Measurements from ENCODE around the gene MAGED2.
"Not testable (repeated sequence)": the region's sequence is repeated elsewhere in the genome, so short reads cannot be mapped to it uniquely, and the experiment has no call there.

The MAGED2 gene, protein sequence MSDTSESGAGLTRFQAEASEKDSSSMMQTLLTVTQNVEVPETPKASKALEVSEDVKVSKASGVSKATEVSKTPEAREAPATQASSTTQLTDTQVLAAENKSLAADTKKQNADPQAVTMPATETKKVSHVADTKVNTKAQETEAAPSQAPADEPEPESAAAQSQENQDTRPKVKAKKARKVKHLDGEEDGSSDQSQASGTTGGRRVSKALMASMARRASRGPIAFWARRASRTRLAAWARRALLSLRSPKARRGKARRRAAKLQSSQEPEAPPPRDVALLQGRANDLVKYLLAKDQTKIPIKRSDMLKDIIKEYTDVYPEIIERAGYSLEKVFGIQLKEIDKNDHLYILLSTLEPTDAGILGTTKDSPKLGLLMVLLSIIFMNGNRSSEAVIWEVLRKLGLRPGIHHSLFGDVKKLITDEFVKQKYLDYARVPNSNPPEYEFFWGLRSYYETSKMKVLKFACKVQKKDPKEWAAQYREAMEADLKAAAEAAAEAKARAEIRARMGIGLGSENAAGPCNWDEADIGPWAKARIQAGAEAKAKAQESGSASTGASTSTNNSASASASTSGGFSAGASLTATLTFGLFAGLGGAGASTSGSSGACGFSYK

DNA sequence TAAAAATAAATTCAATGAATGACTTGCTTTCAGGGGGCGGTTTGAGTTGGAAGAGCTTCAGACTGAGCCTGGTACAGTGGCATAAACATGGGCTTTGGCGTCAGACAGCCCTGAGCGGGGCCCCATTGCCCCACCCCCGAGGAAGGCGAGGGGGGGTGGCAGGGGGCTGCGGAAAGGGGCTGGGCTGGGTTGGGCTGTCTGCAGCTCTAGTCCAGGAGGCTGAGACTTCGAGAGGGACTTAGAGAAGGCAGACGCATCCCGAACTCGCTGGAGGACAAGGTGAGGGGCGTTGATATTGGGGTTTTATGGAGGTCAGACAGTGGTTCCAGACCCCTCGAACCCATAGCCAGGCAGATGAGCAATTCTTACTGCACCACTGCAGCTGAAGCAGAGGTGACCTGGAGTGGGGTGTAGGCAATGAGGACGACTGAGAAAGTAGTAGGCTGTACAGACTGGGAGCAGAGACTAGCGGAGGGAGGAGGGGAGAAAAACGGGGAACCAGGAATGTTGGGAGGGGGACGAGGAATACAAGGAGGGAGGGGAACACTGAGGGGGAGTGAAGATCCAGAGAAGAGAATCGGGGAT, at the start of gene MAGED2:
MAGED2 (plus strand) TSS at position 222 of the 585 bp plus-strand sequence. CDS start 1,587 bp downstream, outside the sequence.
- DNase-seq (ENCODE audit: low read depth, low spot score): no peak

- no peak for DNase-seq (ENCODE audit: low read depth, low spot score)
Observed at GRCh38 chrX:54758114-54759055, 49.2 kb upstream of the MAGED2 start.

DNA sequence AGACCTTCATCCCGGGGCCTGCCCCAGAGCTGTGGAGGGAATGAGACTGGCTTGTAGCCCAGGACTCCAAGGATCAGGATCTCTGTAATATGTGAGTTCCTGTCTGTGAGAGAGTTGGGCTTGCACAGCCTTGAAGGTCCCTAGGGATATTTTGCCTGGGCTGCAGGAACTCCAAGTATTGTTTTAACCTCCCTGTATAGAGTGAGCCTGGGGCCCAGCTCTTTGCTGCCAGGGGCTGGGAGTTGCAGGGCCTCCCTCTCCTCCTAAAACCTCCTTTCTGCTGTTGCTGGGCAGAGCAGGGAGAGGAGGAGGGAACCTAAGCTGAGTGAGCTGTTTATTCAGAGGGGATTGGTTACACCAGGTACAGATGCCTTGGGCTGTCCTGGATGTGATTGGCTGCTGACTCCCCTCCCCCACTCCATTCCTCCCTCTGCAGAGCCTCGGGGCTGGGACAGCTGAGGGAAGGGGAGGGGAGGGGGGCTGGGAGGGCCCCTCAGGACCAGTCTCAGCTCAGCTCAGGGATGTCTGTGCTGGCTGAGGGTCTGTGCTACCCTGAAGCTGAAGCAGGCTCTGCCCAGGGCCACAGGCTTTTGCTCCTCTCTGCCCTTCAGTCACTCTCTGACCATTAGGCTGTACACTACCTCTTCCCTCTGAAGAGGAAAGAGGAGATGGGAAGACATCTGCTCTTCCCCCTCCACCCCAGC, 33.0 kb upstream of the MAGED2 start:
- not testable (repeated sequence) for DNase-seq (ENCODE audit: low read depth, low spot score)

DNA sequence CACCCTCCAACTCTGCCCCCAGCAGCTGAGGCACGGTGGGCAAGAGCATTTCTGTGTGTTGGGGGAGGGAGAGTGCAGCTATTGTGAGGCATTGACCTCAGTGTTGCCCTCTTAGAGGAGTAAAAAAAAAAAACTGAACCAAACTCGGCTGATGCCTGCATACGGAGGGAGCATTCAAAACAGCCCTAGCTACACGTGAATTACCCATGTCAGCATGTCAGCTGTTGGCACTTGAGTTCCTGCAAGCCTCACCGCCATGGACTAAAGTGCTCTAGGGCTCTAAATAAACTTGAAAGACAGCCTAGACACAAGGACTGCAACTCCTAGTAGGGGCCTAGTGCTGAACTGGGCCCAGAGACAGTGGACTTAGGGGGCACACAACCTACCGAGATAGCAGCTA, 31.5 kb upstream of the MAGED2 start:
- DNase-seq (ENCODE audit: low read depth, low spot score): no peak

DNA sequence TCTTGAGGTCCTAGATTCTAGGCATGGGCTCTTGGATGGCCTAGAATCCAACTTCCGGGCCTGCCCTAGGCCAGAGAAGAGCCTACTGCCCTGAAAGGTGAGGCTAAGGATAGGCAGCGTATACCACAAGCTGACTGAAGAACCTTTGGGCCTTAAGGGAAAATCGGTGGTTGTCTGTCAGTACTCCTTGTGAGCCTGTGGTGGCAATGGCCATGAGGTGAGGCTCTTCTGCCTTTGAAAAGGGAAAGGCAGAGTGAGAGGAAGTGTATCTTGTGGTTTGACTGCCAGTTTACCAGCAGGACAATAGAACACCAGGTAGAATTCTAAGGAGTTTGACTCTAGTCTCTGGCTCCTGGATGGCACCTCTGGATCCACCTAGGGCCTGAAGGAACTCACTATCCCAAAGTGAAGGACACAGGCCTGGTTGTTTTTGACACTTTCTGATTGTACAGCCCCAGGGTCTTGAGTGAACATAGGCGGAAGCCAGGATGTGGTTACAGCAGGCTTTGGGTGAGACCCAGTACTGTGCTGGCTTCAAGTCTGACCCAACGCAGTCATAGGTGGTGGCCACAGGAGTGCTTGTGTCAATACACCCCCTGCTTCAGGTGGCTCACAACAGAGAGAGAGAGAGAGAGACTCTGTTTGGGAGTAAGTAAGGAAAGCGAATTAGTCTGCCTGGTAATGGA, 30.4 kb upstream of the MAGED2 start:
- no peak for DNase-seq (ENCODE audit: low read depth, low spot score)

GRCh38 chrX:54785901-54786300, 21.6 kb upstream of the MAGED2 start:
- DNase-seq (ENCODE audit: low read depth, low spot score): no peak

DNA sequence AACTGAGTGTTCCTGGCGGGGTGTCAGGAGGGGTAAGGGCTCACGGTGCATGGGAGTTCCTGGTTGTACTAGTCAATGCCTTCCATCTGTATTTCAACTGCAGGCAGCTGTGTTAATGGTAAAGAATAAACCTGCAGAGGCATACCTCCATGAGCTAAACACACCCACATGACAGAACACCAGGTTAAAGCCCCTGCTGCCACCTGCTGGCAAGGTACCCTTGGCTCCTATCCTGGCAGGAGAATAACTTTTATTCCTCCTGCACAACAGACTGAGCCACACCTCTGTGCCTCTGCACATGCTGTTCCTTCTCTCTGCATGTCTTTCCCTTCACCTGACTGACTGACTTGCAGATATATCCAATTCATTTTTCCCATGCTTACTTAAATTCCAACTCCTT, 20.6 kb upstream of the MAGED2 start:
- no peak for DNase-seq (ENCODE audit: low read depth, low spot score)

DNA sequence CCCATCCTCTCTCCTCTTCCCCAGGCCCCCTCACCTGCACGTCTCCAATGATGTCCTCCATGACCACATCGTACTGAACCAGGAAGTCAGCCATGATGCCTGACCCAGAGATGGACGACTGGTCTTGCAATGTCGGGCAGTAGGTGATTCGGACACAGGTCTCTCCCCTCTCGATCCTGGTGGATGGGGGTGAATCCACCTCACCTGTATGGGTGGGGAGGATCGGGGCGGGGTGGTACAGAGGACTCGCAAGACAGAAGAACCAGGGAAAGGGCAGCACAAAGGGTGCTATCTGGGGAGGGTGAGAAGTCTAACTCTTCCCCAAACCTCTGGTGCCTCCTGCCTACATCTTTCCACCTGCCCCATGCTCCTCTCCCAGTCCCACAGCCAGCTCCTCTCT, 19.1 kb upstream of the MAGED2 start:
- no peak for DNase-seq (ENCODE audit: low read depth, low spot score)

DNA sequence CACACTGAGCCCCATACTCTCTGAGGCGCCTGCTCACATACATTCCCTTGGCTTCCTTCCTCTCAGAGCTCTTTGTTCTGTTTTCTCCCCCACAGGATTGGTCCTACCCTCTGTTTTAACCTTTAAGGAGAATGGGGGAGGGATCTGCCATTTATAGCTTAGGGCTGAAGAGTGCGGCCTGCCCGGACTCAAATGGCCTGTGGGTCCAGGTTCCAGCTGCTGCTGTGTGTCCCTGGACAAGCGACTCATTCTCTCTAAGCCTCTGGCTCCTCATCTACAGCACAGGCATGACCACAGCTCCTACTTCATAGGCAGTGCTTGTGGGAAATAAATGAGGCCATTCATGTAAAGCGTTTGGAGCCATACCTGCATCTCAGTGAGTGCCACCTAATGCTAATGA, 18.1 kb upstream of the MAGED2 start:
- DNase-seq (ENCODE audit: low read depth, low spot score): not testable (repeated sequence)

DNA sequence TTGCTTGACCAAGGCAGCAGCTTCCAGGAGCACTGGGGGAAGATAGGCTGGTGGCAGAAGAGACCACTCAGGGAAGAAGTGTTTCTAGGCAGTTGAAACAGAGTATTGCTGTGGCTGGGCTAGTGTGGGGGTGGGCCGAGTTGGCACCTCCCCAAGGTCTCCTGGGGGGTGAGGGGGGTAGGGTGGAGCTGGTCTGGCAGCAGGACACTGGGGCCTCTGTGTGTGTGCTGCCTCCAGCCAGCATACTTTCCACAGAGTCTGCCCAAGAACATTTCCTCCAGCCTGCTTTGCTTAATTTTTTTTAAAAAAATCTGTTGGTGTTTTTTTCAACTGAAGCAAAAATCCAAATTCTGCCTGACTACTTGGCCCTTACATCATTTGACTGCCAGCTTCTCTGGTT, 13.5 kb upstream of the MAGED2 start:
- no peak for DNase-seq (ENCODE audit: low read depth, low spot score)

DNA sequence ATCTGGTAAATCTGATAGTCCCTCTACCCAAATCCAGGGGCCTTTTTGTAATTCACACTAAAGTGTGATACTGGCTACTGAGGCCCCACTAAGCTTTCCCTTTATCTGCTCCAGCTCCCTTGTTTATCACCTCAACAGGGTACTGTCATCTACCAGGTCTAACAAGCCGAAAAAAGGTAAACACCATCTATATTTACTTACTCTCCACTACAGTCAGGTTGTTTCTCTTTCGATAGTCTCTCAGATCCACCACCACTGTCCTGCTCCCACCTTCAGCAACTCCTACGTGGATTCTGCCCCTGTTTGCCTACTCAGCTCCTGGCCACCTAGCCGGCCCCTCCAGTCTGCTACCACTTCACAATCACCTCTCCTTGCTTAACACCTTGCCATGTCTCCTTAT, 12.8 kb upstream of the MAGED2 start:
- DNase-seq (ENCODE audit: low read depth, low spot score): no peak

DNA sequence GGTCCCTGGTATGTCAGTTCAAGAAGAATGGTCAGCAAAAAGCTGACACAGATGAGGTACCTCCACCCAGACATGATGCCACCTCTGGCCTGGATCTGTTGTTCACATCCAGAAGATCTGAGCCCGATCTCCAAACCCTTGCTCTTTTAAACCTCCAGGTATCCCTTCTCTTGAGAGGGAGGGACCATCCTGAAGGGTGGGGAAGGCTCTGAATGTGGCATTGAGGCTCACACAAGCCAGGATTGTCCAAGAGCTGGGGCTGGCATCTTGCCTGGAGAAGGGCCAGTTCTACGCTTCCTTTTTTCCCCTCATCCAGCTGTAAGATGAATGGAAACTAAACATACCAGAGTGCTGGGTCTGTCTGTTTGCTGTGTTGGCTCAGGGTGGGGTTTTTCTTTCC, 9.4 kb upstream of the MAGED2 start, which contains the start of gene ITIH6:
ITIH6 (minus strand) TSS at position 119 of the 400 bp plus-strand sequence; CDS start at position 74, 45 bp downstream.
- no peak for DNase-seq (ENCODE audit: low read depth, low spot score)

GRCh38 chrX:54799046-54799445, 8.5 kb upstream of the MAGED2 start:
- no peak for DNase-seq (ENCODE audit: low read depth, low spot score)

- no peak for DNase-seq (ENCODE audit: low read depth, low spot score)
Observed at GRCh38 chrX:54808109-54808604, 612 bp downstream of the MAGED2 start.

DNA sequence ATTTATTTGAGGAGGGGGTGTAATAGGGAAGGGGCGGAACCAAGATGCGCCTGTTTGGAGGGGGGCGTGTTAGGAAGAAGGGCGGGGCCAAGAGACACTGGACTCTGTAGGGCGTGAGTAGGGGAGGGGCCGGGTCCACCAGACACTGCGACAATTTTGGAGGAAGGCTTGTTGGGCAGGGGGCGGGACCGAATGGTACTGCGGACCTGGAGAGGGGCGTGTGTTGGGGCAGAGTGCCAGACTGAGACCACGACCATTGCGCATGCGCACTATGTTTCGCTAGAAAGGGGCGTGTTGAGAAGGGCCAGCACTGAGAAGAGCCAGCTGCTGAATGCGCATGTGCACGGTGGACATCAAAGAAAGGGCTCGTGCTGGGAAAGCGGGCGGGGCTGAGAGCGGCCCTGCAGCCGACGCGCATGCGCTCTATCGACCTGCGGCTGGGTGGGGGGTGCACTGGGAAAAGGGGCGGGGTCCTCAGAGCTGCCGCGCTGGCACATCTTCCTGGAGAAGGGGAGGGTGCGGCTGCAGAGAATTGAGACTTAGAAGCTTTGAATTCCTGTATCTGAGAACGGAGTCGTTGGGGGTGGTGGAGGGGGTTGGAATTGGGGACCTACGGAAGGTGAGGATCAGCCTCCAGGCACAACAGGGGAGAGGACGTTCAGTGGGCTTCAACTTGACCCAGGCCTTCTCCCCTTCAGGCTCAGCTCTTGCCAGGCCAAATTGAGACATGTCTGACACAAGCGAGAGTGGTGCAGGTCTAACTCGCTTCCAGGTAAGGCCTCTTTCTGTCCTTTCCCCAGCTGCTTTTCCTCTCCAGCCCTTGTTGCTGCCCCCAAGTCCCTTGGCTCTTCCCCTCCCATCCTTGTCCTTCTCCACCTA, 1.3 kb downstream of the MAGED2 start:
- DNase-seq (ENCODE audit: low read depth, low spot score): peak; percentile 64

GRCh38 chrX:54810532-54810931, 3.0 kb downstream of the MAGED2 start:
- no peak for DNase-seq (ENCODE audit: low read depth, low spot score)

- DNase-seq (ENCODE audit: low read depth, low spot score): no peak
Observed at GRCh38 chrX:54811301-54811885, 3.8 kb downstream of the MAGED2 start.

DNA sequence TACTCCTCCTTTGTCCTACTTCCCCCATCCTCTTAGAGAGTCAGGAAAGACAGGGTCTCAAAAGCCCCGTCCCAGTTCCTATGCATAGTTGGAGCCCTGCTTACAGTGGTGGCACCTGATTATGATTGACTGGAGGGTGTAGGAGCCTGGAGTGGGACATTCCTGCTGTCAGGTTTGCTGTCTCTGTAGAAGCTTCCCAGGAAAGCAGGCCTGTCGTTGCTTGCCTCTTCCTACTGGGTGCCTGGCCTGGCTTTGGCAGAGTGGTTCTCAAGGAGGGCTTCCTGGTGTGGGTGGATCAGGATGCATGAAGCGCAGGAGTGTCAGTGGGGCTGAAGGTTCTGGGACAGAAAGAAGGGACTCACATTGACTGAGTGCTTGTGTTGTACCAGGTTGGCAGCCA, 4.8 kb downstream of the MAGED2 start:
- no peak for DNase-seq (ENCODE audit: low read depth, low spot score)
